HCT116 (cell line): ENCODE measurements around the gene SNX9. TPM values are rescaled to one million over a fixed set of nuclear protein-coding genes. Genes with fewer than 3 reads are reported as not detected.

ENCODE experiments used
- ATAC-seq: fragments of 200-7000 bp; cut with Tn5 transposase; 2 replicates; pipeline ENCODE4 v1.9.1; 2020; ENCODE audit warnings: mild to moderate bottlenecking, moderate library complexity
- BruUV-seq: library from RNA; stranded (reverse); fragments of 400-500 nt; replicated peaks from 2 replicates; lab custom pipeline; 2021; lab: Mats Ljungman, UMichigan
- CTCF ChIA-PET: fragments of 300-600 bp; sonication (Branson Sonifier 250); formaldehyde crosslinking; loops from one replicate; lab custom pipeline; 2021; ENCODE audit warnings: antibody characterized with exemption; lab: Charles Lee
- POLR2A ChIA-PET: fragments of 300-600, 350-600 bp; sonication (Branson Sonifier 250); formaldehyde crosslinking; loops from one replicate; lab custom pipeline; 2021; ENCODE audit warnings: antibody characterized with exemption; lab: Charles Lee
- RAD21 ChIA-PET, 2 experiments: fragments of 300-600 bp; sonication (Branson Sonifier 250); formaldehyde crosslinking; loops; one replicate each; lab custom pipeline; 2023; ENCODE audit warnings: low total read pairs in 2 of 2; ENCODE audit not compliant: uncharacterized antibody in 2 of 2, unreplicated experiment in 2 of 2, low non-redundant PET in 1 of 2; lab: Charles Lee
- DNase-seq: peaks from one replicate; pipeline ENCODE4 v3.0.0-alpha.2; 2010; ENCODE audit warnings: low read depth, low spot score
- H2AFZ ChIP-seq: fragments of 200-600 bp; shearing (Covaris generic), sonication (generic); 2 replicates; pipeline ENCODE4 v1.6.1; 2017; ENCODE audit warnings: low read depth, mixed run types, mixed read lengths, antibody characterized with exemption, low read length; ENCODE audit not compliant: poor library complexity, severe bottlenecking
- H3K27ac ChIP-seq: 2 replicates; pipeline ENCODE4 v1.5.1; 2012; ENCODE audit warnings: low read depth, low read length
- H3K27me3 ChIP-seq: fragments of 200-600 bp; sonication (generic); 2 replicates; pipeline ENCODE4 v1.6.1; 2016; ENCODE audit warnings: mixed run types, low read length, mixed read lengths; ENCODE audit not compliant: insufficient read depth
- H3K36me3 ChIP-seq, 2 experiments: fragments of 200-500 bp in 1 of 2; fragments of 200-600 bp in 1 of 2; sonication (Bioruptor generic) in 1 of 2; sonication (generic) in 1 of 2; 2 replicates each; pipeline versions ENCODE4 v1.5.1 to v1.6.1; 2014 to 2016; ENCODE audit warnings: low read length in 2 of 2, inconsistent platforms in 1 of 2, mixed read lengths in 1 of 2, mixed run types in 1 of 2; ENCODE audit not compliant: insufficient read depth in 2 of 2, control insufficient read depth in 1 of 2
- H3K4me1 ChIP-seq, 2 experiments: fragments of 200-600 bp in 1 of 2; sonication (generic) in 1 of 2; 2 replicates each; pipeline versions ENCODE4 v1.5.1 to v1.6.1; 2012 to 2017; ENCODE audit warnings: low read length in 2 of 2, inconsistent platforms in 1 of 2, mild to moderate bottlenecking in 1 of 2, mixed read lengths in 1 of 2, mixed run types in 1 of 2, moderate library complexity in 1 of 2; ENCODE audit not compliant: insufficient read depth in 2 of 2, control insufficient read depth in 1 of 2
- H3K4me2 ChIP-seq: fragments of 200-600 bp; sonication (generic); 2 replicates; pipeline ENCODE4 v1.6.1; 2017; ENCODE audit warnings: mixed run types, low read length, mixed read lengths
- H3K4me3 ChIP-seq, 2 experiments: fragments of 200-600 bp in 1 of 2; sonication (generic) in 1 of 2; replicated peaks in 1 of 2; 2 replicates each; pipeline ENCODE4 v1.5.1; 2011 to 2016; ENCODE audit warnings: low read length in 2 of 2, control low read depth in 1 of 2, low read depth in 1 of 2, mild to moderate bottlenecking in 1 of 2, mixed read lengths in 1 of 2, mixed run types in 1 of 2
- H3K79me2 ChIP-seq: fragments of 200-600 bp; sonication (generic); 2 replicates; pipeline ENCODE4 v1.6.1; 2017; ENCODE audit warnings: mild to moderate bottlenecking, mixed run types, low read length, moderate library complexity, mixed read lengths; ENCODE audit not compliant: insufficient read depth
- H3K9ac ChIP-seq: fragments of 200-600 bp; sonication (generic); 2 replicates; pipeline ENCODE4 v1.6.1; 2016; ENCODE audit warnings: low read length, mixed read lengths
- H3K9me2 ChIP-seq: fragments of 200-600 bp; sonication (generic), shearing (Covaris generic); 2 replicates; pipeline ENCODE4 v1.6.1; 2017; ENCODE audit warnings: mixed run types, mild to moderate bottlenecking, moderate library complexity; ENCODE audit not compliant: insufficient read depth
- H3K9me3 ChIP-seq, 2 experiments: fragments of 200-500 bp in 1 of 2; fragments of 200-600 bp in 1 of 2; sonication (Bioruptor generic) in 1 of 2; sonication (generic) in 1 of 2; 2 replicates each; pipeline ENCODE4 v1.6.1; 2014 to 2017; ENCODE audit warnings: low read length in 2 of 2, mixed read lengths in 2 of 2, inconsistent platforms in 1 of 2, low read depth in 1 of 2, mild to moderate bottlenecking in 1 of 2, mixed run types in 1 of 2, moderate library complexity in 1 of 2; ENCODE audit not compliant: control insufficient read depth in 1 of 2, insufficient read depth in 1 of 2
- H4K20me1 ChIP-seq: fragments of 200-600 bp; sonication (generic), shearing (Covaris generic); 2 replicates; pipeline ENCODE4 v1.6.1; 2017; ENCODE audit warnings: mixed run types, mild to moderate bottlenecking, moderate library complexity; ENCODE audit not compliant: insufficient read depth
- CBX3 ChIP-seq: IDR thresholded peaks from 2 replicates; pipeline ENCODE4 v1.6.1; 2012; ENCODE audit warnings: low read depth
- CEBPB ChIP-seq: IDR thresholded peaks from 2 replicates; pipeline ENCODE4 v1.6.1; 2012; ENCODE audit warnings: low read depth
- CTCF ChIP-seq, 3 experiments: fragments of 200-600 bp in 1 of 3; sonication (generic) in 1 of 3; IDR thresholded peaks in 2 of 3; conservative IDR thresholded peaks in 1 of 3; 2 replicates each; pipeline ENCODE4 v1.5.1; 2012 to 2017; ENCODE audit warnings: low read depth in 2 of 3, low read length in 2 of 3, antibody characterized with exemption in 1 of 3, borderline replicate concordance in 1 of 3, control low read depth in 1 of 3, mild to moderate bottlenecking in 1 of 3, mixed read lengths in 1 of 3, mixed run types in 1 of 3, moderate library complexity in 1 of 3; ENCODE audit not compliant: insufficient read depth in 1 of 3
- EGR1 ChIP-seq: IDR thresholded peaks from 2 replicates; pipeline ENCODE4 v1.6.1; 2012; ENCODE audit warnings: low read depth
- POLR2A ChIP-seq: IDR thresholded peaks from 2 replicates; pipeline ENCODE4 v1.7.0; 2011; ENCODE audit warnings: borderline replicate concordance; ENCODE audit not compliant: insufficient read depth, insufficient read length; ENCODE audit errors: extremely low read depth
- RAD21 ChIP-seq: IDR thresholded peaks from 2 replicates; pipeline ENCODE4 v1.6.1; 2012; ENCODE audit warnings: low read depth, mild to moderate bottlenecking
- SIN3A ChIP-seq: IDR thresholded peaks from 2 replicates; pipeline ENCODE4 v1.6.1; 2012; ENCODE audit warnings: low read depth
- SP1 ChIP-seq: IDR thresholded peaks from 2 replicates; pipeline ENCODE4 v1.6.1; 2012; ENCODE audit warnings: low read depth
- SRF ChIP-seq: IDR thresholded peaks from 2 replicates; pipeline ENCODE4 v1.6.1; 2012; ENCODE audit warnings: low read depth
- TCF7L2 ChIP-seq: IDR thresholded peaks from 2 replicates; pipeline ENCODE4 v1.7.0; 2011; ENCODE audit warnings: borderline replicate concordance, inconsistent platforms; ENCODE audit not compliant: insufficient read depth, insufficient read length; ENCODE audit errors: extremely low read depth
- YY1 ChIP-seq: IDR thresholded peaks from 2 replicates; pipeline ENCODE4 v1.6.1; 2011; ENCODE audit warnings: low read length, low read depth, moderate library complexity, mild to moderate bottlenecking; ENCODE audit not compliant: insufficient replicate concordance; ENCODE audit errors: extremely low read depth
- ZFX ChIP-seq: fragments of 450-650 bp; IDR thresholded peaks from 2 replicates; pipeline ENCODE4 v1.6.1; 2017
- ZNF274 ChIP-seq: fragments of 200-500 bp; sonication (Bioruptor generic); IDR thresholded peaks from 2 replicates; pipeline ENCODE4 v1.6.1; 2014; ENCODE audit warnings: mild to moderate bottlenecking, low read depth, low read length, inconsistent platforms
- intact Hi-C: fragments of 100-400 bp; cut with micrococcal nuclease; formaldehyde crosslinking; loops from 2 replicates; pipeline ENCODE4 v1.10.0; 2022
- total RNA-seq: library from RNA; stranded (reverse); gene quantifications from one replicate; pipeline ENCODE4 v1.2.1, GENCODE V29; 2021; ENCODE audit not compliant: unreplicated experiment
- TF ChIP-seq, protein P1 (sequence below): IDR thresholded peaks from 2 replicates; pipeline ENCODE4 v1.6.1; 2012; ENCODE audit warnings: low read depth
- TF ChIP-seq, protein P2 (sequence below): IDR thresholded peaks from 2 replicates; pipeline ENCODE4 v1.6.1; 2012

The SNX9 gene
- total RNA-seq, 1 experiment from 2014 or later: 42.5 TPM

DNA sequence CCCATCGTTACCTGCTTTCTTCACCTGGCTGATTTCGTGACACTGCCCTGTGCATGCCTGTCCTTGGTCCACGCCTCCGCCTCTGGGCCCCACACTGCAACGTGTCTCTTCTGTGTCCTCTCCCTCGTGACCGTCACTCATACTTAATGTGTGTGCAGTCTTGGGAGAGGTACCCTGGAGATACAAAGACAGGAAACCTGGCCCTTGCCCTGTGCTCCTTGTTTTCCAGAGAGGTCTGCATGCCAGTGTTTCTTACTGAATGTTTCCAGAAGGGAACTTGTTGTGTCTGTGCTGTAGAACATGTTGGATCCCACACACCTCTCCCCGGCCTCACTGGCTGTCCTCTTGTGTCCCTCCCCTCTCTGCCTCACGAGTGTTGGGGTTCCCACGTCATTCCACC, 45.8 kb downstream of the SNX9 start:
- no peaks in the 10 kb centered on the region for H3K27me3 ChIP-seq
- H3K4me3 ChIP-seq: no peak overlapping the region
- no peaks in the 10 kb centered on the region for H4K20me1 ChIP-seq
- H2AFZ ChIP-seq: no peak overlapping the region
- RAD21 ChIA-PET: no interaction called here
- H3K9ac ChIP-seq: no peak overlapping the region
- TF ChIP-seq CEBPB (no peak), CBX3 (no peak), SP1 (no peak), YY1 (no peak), ZNF274 (no peak), ZFX (no peak), CTCF (IDR thresholded peaks at IDR 0.05 in 2 of 3, conservative IDR thresholded peaks at IDR 0.05 in 1 of 3; ENCODE audit: borderline replicate concordance in 1 of 3, insufficient read depth in 1 of 3, low read depth in 2 of 3, low read length in 2 of 3) (no peak), POLR2A (no peak), SIN3A (no peak), EGR1 (no peak), TCF7L2 (no peak), RAD21 (no peak), SRF (no peak)
- TF ChIP-seq, protein P1, sequence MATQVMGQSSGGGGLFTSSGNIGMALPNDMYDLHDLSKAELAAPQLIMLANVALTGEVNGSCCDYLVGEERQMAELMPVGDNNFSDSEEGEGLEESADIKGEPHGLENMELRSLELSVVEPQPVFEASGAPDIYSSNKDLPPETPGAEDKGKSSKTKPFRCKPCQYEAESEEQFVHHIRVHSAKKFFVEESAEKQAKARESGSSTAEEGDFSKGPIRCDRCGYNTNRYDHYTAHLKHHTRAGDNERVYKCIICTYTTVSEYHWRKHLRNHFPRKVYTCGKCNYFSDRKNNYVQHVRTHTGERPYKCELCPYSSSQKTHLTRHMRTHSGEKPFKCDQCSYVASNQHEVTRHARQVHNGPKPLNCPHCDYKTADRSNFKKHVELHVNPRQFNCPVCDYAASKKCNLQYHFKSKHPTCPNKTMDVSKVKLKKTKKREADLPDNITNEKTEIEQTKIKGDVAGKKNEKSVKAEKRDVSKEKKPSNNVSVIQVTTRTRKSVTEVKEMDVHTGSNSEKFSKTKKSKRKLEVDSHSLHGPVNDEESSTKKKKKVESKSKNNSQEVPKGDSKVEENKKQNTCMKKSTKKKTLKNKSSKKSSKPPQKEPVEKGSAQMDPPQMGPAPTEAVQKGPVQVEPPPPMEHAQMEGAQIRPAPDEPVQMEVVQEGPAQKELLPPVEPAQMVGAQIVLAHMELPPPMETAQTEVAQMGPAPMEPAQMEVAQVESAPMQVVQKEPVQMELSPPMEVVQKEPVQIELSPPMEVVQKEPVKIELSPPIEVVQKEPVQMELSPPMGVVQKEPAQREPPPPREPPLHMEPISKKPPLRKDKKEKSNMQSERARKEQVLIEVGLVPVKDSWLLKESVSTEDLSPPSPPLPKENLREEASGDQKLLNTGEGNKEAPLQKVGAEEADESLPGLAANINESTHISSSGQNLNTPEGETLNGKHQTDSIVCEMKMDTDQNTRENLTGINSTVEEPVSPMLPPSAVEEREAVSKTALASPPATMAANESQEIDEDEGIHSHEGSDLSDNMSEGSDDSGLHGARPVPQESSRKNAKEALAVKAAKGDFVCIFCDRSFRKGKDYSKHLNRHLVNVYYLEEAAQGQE: no peak
- TF ChIP-seq, protein P2, sequence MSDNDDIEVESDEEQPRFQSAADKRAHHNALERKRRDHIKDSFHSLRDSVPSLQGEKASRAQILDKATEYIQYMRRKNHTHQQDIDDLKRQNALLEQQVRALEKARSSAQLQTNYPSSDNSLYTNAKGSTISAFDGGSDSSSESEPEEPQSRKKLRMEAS: no peak
- intact Hi-C loops: no loop called here
- no TSS peak for BruUV-seq
- H3K4me2 ChIP-seq: no peak overlapping the region
- H3K27ac ChIP-seq: no peak overlapping the region
- H3K9me2 ChIP-seq: no peaks in the 10 kb centered on the region
- POLR2A ChIA-PET: no interaction called here
- DNase-seq (no peak), ATAC-seq (no peak)
- H3K9me3 ChIP-seq: no peaks in the 10 kb centered on the region
- H3K4me1 ChIP-seq: peaks cover 4 to 13% of the 10 kb centered on the region in 2 experiments; a peak in 3 of 4 replicates
- CTCF ChIA-PET: no interaction called here
- H3K79me2 ChIP-seq: peaks cover 40% of the 10 kb centered on the region
- 0 out of 4 replicates have a peak, but pooled peaks cover 2 to 3% of the 10 kb centered on the region in 2 experiments for H3K36me3 ChIP-seq
